Astrocyte (in vitro differentiated cells and primary cell): Measurements from ENCODE around the gene NLGN3. TPM values are rescaled to one million over a fixed set of nuclear protein-coding genes. Genes with fewer than 3 reads are reported as not detected.

Source experiments
- DNase-seq: peaks from one replicate; pipeline ENCODE4 v3.0.0-alpha.2; 2010; ENCODE audit warnings: low read depth
- FAIRE-seq: peaks from 2 replicates; lab custom pipeline; 2011; peaks lifted over from hg19 to GRCh38; lab: Jason Lieb, UNC
- H2AFZ ChIP-seq: 2 replicates; pipeline ENCODE4 v1.6.0; 2012; ENCODE audit warnings: low read depth, low read length, inconsistent platforms
- H3K27ac ChIP-seq: 2 replicates; pipeline ENCODE4 v1.5.1; 2011; ENCODE audit warnings: low read depth, low read length, inconsistent platforms
- H3K27me3 ChIP-seq: 2 replicates; pipeline ENCODE4 v1.6.0; 2011; ENCODE audit warnings: low read length, inconsistent platforms; ENCODE audit not compliant: insufficient read depth
- H3K36me3 ChIP-seq: 2 replicates; pipeline ENCODE4 v1.5.1; 2011; ENCODE audit warnings: low read length, inconsistent platforms; ENCODE audit not compliant: insufficient read depth
- H3K4me1 ChIP-seq: 2 replicates; pipeline ENCODE4 v1.5.1; 2011; ENCODE audit warnings: low read length, inconsistent platforms; ENCODE audit not compliant: insufficient read depth
- H3K4me2 ChIP-seq: 2 replicates; pipeline ENCODE4 v1.6.0; 2012; ENCODE audit warnings: low read length, inconsistent platforms
- H3K4me3 ChIP-seq: 2 replicates; pipeline ENCODE4 v1.5.1; 2011; ENCODE audit warnings: low read depth, mild to moderate bottlenecking, low read length, inconsistent platforms; ENCODE audit not compliant: insufficient read depth
- H3K79me2 ChIP-seq: 2 replicates; pipeline ENCODE4 v1.6.0; 2012; ENCODE audit warnings: mild to moderate bottlenecking, low read length, inconsistent platforms; ENCODE audit not compliant: insufficient read depth
- H3K9ac ChIP-seq: 2 replicates; pipeline ENCODE4 v1.6.0; 2012; ENCODE audit warnings: mild to moderate bottlenecking, low read length, inconsistent platforms
- H3K9me3 ChIP-seq: 2 replicates; pipeline ENCODE4 v1.5.1; 2012; ENCODE audit warnings: low read depth, mild to moderate bottlenecking, low read length, inconsistent platforms; ENCODE audit not compliant: insufficient read depth
- H4K20me1 ChIP-seq: 2 replicates; pipeline ENCODE4 v1.6.0; 2012; ENCODE audit warnings: low read length, inconsistent platforms; ENCODE audit not compliant: insufficient read depth
- H3K27ac Mint-ChIP-seq: one replicate; pipeline ENCODE4 v1.8.0; 2021; ENCODE audit warnings: mild to moderate bottlenecking, mixed read lengths; ENCODE audit not compliant: unreplicated experiment
- H3K27me3 Mint-ChIP-seq: one replicate; pipeline ENCODE4 v1.8.0; 2021; ENCODE audit warnings: low read depth, mixed read lengths; ENCODE audit not compliant: unreplicated experiment
- H3K36me3 Mint-ChIP-seq: one replicate; pipeline ENCODE4 v1.8.0; 2021; ENCODE audit warnings: low read depth, mixed read lengths; ENCODE audit not compliant: unreplicated experiment
- H3K4me1 Mint-ChIP-seq: one replicate; pipeline ENCODE4 v1.8.0; 2021; ENCODE audit warnings: low read depth, mixed read lengths; ENCODE audit not compliant: unreplicated experiment
- H3K4me3 Mint-ChIP-seq: one replicate; pipeline ENCODE4 v1.8.0; 2021; ENCODE audit warnings: mild to moderate bottlenecking, moderate library complexity, mixed read lengths; ENCODE audit not compliant: unreplicated experiment
- H3K9me3 Mint-ChIP-seq: one replicate; pipeline ENCODE4 v1.8.0; 2021; ENCODE audit warnings: mild to moderate bottlenecking, mixed read lengths; ENCODE audit not compliant: unreplicated experiment
- EZH2 ChIP-seq: IDR thresholded peaks from 2 replicates; pipeline ENCODE4 v1.6.1; 2012; ENCODE audit warnings: mild to moderate bottlenecking, low read length, inconsistent platforms; ENCODE audit not compliant: insufficient read depth
- total RNA-seq: library from RNA; stranded (reverse); gene quantifications from 2 replicates; pipeline ENCODE4 v1.2.1, GENCODE V29; 2021
- TF ChIP-seq, protein P1 (sequence below): IDR thresholded peaks from 2 replicates; pipeline ENCODE4 v1.5.1; 2011; ENCODE audit warnings: low read depth, mild to moderate bottlenecking, inconsistent platforms, low read length, moderate library complexity; ENCODE audit not compliant: insufficient read depth

NLGN3 gene
- total RNA-seq, 1 donor from 2014 or later = 0.93 TPM

DNA sequence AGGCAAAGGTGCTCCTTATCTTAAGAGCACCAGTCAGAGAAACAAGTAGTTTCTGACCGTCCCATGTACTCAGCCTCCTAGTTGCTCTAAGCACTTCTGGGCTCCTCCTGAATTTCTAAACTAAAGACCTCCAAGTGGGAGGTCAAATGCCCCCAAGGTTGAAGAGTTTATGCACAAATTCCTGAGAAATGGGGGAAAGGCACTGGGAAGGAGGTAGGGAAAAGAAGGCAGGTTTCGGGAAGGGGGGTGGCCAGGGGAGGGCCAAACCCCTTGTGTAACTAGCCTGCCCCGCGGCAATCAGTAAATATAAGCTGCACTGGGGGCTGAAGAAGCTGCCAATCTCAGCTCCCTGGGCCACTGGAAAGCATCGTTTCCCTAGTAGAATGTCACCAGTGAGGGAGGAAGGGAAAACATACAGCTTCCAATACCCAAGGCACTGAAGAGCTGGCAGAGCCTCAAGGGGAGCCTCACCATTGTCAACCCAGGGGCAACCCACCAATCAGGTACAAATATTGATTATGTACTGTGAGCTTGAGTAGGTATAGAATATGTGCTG lies 45.6 kb upstream of the NLGN3 start:
- Mint-ChIP-seq H3K27ac (no peak overlapping the region), H3K36me3 (no peaks in the 10 kb centered on the region), H3K4me3 (no peak overlapping the region), H3K4me1 (peaks cover 19% of the 10 kb centered on the region), H3K27me3 (peaks cover 3% of the 10 kb centered on the region), H3K9me3 (no peaks in the 10 kb centered on the region)
- Histone ChIP-seq H3K9me3 (no peaks in the 10 kb centered on the region), H3K9ac (no peak overlapping the region), H3K79me2 (no peaks in the 10 kb centered on the region), H3K4me3 (no peak overlapping the region), H3K27me3 (no peaks in the 10 kb centered on the region), H3K27ac (no peak overlapping the region), H4K20me1 (no peaks in the 10 kb centered on the region), H2AFZ (no peak overlapping the region), H3K4me2 (no peak overlapping the region), H3K36me3 (no peaks in the 10 kb centered on the region), H3K4me1 (peaks cover 3% of the 10 kb centered on the region)
- DNase-seq (no peak), FAIRE-seq (no peak)
- no peak for TF ChIP-seq EZH2

DNA sequence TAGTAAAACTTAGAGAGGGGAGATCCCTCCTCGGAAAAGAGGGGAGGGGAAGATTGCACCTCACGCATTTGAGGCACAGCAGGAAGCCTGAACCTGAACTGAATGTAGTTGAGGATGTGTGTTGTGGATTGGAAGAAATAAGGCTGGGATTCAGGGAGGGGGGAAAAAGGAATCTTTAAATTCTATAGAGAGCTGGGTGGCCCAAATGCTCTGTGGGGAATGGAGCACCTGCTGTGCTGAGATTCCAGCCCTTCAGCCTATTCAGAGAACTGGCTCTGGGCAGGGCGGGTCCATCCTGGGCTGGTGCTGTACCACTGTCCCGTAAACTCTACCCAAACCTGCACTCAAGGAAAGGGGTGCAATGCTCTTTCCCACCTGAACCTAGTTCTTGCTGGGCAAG lies 44.9 kb upstream of the NLGN3 start:
- Histone ChIP-seq H3K4me3 (no peak overlapping the region), H3K4me2 (no peak overlapping the region), H3K27me3 (no peaks in the 10 kb centered on the region), H4K20me1 (no peaks in the 10 kb centered on the region), H3K9ac (no peak overlapping the region), H3K27ac (no peak overlapping the region), H2AFZ (no peak overlapping the region), H3K36me3 (no peaks in the 10 kb centered on the region), H3K4me1 (peaks cover 3% of the 10 kb centered on the region), H3K79me2 (no peaks in the 10 kb centered on the region), H3K9me3 (no peaks in the 10 kb centered on the region)
- no peak for FAIRE-seq
- peaks cover 26% of the 10 kb centered on the region for H3K4me1 Mint-ChIP-seq
- no peak overlapping the region for H3K4me3 Mint-ChIP-seq
- H3K27ac Mint-ChIP-seq = no peak overlapping the region
- no peaks in the 10 kb centered on the region for H3K36me3 Mint-ChIP-seq
- no peak for TF ChIP-seq EZH2
- TF ChIP-seq, protein P1, sequence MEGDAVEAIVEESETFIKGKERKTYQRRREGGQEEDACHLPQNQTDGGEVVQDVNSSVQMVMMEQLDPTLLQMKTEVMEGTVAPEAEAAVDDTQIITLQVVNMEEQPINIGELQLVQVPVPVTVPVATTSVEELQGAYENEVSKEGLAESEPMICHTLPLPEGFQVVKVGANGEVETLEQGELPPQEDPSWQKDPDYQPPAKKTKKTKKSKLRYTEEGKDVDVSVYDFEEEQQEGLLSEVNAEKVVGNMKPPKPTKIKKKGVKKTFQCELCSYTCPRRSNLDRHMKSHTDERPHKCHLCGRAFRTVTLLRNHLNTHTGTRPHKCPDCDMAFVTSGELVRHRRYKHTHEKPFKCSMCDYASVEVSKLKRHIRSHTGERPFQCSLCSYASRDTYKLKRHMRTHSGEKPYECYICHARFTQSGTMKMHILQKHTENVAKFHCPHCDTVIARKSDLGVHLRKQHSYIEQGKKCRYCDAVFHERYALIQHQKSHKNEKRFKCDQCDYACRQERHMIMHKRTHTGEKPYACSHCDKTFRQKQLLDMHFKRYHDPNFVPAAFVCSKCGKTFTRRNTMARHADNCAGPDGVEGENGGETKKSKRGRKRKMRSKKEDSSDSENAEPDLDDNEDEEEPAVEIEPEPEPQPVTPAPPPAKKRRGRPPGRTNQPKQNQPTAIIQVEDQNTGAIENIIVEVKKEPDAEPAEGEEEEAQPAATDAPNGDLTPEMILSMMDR = no peak
- DNase-seq = no peak
- peaks cover 3% of the 10 kb centered on the region for H3K27me3 Mint-ChIP-seq
- no peaks in the 10 kb centered on the region for H3K9me3 Mint-ChIP-seq

DNA sequence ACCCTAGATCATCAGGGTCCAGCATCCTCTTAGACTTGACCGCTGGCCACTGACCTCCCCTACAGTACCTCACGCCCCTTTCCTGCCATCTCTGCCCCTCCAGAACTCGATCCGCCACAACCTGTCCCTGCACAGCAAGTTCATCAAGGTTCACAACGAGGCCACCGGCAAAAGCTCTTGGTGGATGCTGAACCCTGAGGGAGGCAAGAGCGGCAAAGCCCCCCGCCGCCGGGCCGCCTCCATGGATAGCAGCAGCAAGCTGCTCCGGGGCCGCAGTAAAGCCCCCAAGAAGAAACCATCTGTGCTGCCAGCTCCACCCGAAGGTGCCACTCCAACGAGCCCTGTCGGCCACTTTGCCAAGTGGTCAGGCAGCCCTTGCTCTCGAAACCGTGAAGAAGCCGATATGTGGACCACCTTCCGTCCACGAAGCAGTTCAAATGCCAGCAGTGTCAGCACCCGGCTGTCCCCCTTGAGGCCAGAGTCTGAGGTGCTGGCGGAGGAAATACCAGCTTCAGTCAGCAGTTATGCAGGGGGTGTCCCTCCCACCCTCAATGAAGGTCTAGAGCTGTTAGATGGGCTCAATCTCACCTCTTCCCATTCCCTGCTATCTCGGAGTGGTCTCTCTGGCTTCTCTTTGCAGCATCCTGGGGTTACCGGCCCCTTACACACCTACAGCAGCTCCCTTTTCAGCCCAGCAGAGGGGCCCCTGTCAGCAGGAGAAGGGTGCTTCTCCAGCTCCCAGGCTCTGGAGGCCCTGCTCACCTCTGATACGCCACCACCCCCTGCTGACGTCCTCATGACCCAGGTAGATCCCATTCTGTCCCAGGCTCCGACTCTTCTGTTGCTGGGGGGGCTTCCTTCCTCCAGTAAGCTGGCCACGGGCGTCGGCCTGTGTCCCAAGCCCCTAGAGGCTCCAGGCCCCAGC lies 43.8 kb upstream of the NLGN3 start:
- Mint-ChIP-seq H3K4me3 (no peak overlapping the region), H3K27ac (no peak overlapping the region), H3K36me3 (no peaks in the 10 kb centered on the region), H3K9me3 (no peaks in the 10 kb centered on the region), H3K4me1 (peaks cover 23% of the 10 kb centered on the region), H3K27me3 (peaks cover 3% of the 10 kb centered on the region)
- H3K4me2 ChIP-seq = no peak overlapping the region
- FAIRE-seq = no peak
- H3K4me3 ChIP-seq = no peak overlapping the region
- H3K9me3 ChIP-seq = no peaks in the 10 kb centered on the region
- no peak for TF ChIP-seq EZH2
- TF ChIP-seq, protein P1 = no peak
- H3K79me2 ChIP-seq = no peaks in the 10 kb centered on the region
- H4K20me1 ChIP-seq = no peaks in the 10 kb centered on the region
- DNase-seq = no peak
- H3K27me3 ChIP-seq = no peaks in the 10 kb centered on the region
- H3K36me3 ChIP-seq = no peaks in the 10 kb centered on the region
- no peaks in the 10 kb centered on the region for H3K4me1 ChIP-seq
- H3K9ac ChIP-seq = no peak overlapping the region
- H3K27ac ChIP-seq = no peak overlapping the region
- no peak overlapping the region for H2AFZ ChIP-seq
